Measurements from ENCODE around the gene TSPAN15.

- TF ChIP-seq EZH2phosphoT487 (IDR thresholded peaks at IDR 0.05; ENCODE audit: insufficient read depth, low read depth) = no peak
- no peak for TF ChIP-seq EZH2 (IDR thresholded peaks at IDR 0.05; ENCODE audit: insufficient read depth, poor library complexity, severe bottlenecking)
Measured at GRCh38 chr10:69515699-69516259, 64.5 kb downstream of the TSPAN15 start.

All from GM23248 (cell line).